C4-2B (cell line): Measurements from ENCODE around the gene HBP1.

Experiments used
- CTCF ChIP-seq: fragments of 450-650 bp; conservative IDR thresholded peaks from 2 replicates; pipeline ENCODE4 v1.5.1; 2017; ENCODE audit warnings: mild to moderate bottlenecking
- ZFX ChIP-seq: fragments of 450-650 bp; IDR thresholded peaks from 2 replicates; pipeline ENCODE4 v1.6.1; 2017

DNA sequence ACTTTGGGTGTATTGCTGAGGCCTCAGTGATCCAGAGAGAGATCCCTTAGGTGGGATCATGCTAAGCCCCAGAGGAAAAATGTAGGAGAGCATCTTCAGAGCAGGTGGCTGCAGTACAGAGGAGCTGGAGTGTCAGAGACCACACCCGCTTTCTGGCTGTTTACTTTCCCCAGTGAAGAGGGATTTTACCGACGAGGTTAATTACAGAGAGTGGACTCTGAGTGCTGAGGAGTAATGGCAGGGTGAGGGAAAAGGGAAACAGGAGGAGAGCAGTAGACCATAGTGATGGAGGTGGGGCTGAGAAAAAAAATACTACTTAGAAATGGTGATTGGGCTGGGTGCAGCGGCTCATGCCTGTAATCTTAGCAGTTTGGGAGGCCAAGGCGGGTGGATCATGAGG, 43.3 kb upstream of the HBP1 start:
- TF ChIP-seq CTCF (no peak), ZFX (no peak)
